Stimulated activated effector memory CD8-positive, alpha-beta T cell treated with anti-CD3 and anti-CD28 coated beads, Interleukin-12 subunit alpha, Interleukin-12 subunit beta, amount 100 ng/mL, for 72 hours (primary cell): ENCODE data around the gene RDH12.
A peak's percentile ranks its signal among the peaks of the same experiment; 100 is the strongest.
"Not testable (repeated sequence)": the region's sequence is repeated elsewhere in the genome, so short reads cannot be mapped to it uniquely, and the experiment has no call there.

Experiments
- ATAC-seq: fragments of 150-1000 bp; cut with Tn5 transposase; 2 replicates; pipeline ENCODE4 v1.10.0; 2021
- DNase-seq, 2 donors: peaks; one replicate each; pipeline ENCODE4 v3.0.0; 2021 to 2022; ENCODE audit warnings: low spot score in 2 of 2
- H3K27ac Mint-ChIP-seq: one replicate; pipeline ENCODE4 v1.8.0; 2022; ENCODE audit warnings: mild to moderate bottlenecking, mixed read lengths
- H3K36me3 Mint-ChIP-seq: one replicate; pipeline ENCODE4 v1.8.0; 2022; ENCODE audit warnings: mild to moderate bottlenecking, mixed read lengths
- H3K4me1 Mint-ChIP-seq: one replicate; pipeline ENCODE4 v1.8.0; 2022; ENCODE audit warnings: mixed read lengths
- H3K4me3 Mint-ChIP-seq: one replicate; pipeline ENCODE4 v1.8.0; 2022; ENCODE audit warnings: mild to moderate bottlenecking, mixed read lengths
- H3K9me3 Mint-ChIP-seq: one replicate; pipeline ENCODE4 v1.8.0; 2022; ENCODE audit warnings: mixed read lengths

RDH12 gene

DNA sequence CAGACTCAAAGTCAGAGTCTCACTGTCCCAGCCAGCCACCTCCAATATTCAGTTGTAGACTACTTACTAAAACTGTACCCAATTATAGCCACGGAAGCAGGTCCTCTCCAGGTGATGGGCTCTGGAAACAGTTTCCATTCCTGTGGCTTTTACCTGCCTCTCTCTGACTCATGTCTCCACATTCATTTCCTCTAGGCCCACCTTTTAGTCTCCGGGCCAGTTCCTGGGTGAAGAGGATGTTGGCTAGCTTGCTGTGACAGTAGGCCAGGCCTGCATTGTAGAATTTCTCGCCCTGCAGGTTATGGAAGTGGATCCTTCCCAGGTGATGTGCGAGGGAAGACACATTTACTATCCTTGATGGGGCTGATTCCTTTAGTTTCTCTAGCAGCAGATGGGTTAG is 11.7 kb upstream of the RDH12 start:
- Mint-ChIP-seq H3K4me1 (peaks cover 6% of the 10 kb centered on the region), H3K27ac (no peak overlapping the region), H3K9me3 (no peaks in the 10 kb centered on the region), H3K4me3 (no peak overlapping the region), H3K36me3 (peaks cover 83% of the 10 kb centered on the region)
- no peak for DNase-seq
- ATAC-seq = no peak

DNA sequence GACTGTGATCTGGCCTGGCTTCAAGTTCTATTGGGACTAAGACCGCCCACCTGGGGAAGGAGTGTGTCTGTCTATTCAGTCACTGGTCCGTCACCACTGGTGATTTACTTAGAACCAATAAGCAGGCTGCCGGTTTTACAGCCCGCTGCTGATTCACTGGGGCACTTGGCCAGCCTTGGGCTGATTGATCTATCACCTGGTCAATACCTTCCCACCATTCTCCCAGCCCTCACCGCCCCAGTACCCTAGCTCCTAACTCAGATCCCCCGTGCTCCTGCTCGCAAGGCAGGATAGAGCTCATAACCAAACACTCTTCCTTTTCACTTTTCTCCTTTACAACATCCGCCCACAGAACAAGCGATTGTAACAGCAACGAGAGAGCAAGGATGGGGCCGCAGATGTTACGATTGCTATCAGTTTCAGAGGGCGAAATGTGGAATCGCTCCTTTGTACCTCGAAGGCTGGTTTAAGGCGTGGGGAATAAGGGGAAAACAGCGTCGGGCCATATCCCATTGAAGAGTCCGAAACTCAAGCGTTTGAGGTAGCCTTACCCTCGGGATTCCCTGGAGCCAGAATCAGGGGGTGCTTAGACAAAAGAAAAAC is 6.8 kb upstream of the RDH12 start:
- peak overlapping the region; percentile 82 for H3K4me3 Mint-ChIP-seq
- ATAC-seq = peak; percentile 94
- no peaks in the 10 kb centered on the region for H3K9me3 Mint-ChIP-seq

DNA sequence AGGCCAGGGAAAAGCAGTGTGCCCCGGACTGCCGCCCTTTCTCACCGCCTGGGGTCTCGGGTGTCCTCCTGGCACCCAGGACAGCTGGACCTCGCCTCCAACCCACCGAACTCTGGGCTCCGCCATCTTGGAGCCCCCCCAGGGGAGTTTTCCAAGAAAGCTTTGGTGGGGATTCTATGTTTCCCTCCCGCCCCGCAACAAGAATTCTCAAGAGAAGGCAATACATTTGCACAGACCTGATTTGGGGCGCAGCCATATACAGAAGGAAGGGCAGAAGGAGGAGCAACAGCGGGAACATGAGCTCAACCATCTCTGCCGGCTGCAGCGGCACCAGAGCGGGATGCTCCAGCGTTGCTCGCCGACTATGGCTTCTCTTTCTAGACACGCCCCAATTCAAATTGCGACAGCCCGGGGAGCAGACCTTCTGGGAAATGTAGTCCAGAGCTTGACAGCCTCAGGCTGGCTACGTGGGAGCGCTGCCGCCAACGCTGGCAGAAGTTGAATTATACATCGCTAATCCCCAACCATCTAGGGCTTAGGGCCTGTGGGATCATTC is 6.2 kb upstream of the RDH12 start, which contains the start of gene RDH11:
Gene RDH11 (minus strand): TSS at position 371 of the 556 bp plus-strand sequence. CDS start 61 bp downstream, at position 310.
- Mint-ChIP-seq H3K27ac (peak within 1 kb of the TSS; percentile 87), H3K4me1 (peaks cover 12% of the 10 kb centered on the region)
- peak; percentile 60 to 86 for DNase-seq

More for the DNA sequence above, 6.8 kb upstream of the RDH12 start:
- H3K27ac Mint-ChIP-seq = peak overlapping the region; percentile 87
- H3K4me1 Mint-ChIP-seq = peaks cover 12% of the 10 kb centered on the region
- peaks cover 35% of the 10 kb centered on the region for H3K36me3 Mint-ChIP-seq
- DNase-seq = peak; percentile 52 to 83

DNA sequence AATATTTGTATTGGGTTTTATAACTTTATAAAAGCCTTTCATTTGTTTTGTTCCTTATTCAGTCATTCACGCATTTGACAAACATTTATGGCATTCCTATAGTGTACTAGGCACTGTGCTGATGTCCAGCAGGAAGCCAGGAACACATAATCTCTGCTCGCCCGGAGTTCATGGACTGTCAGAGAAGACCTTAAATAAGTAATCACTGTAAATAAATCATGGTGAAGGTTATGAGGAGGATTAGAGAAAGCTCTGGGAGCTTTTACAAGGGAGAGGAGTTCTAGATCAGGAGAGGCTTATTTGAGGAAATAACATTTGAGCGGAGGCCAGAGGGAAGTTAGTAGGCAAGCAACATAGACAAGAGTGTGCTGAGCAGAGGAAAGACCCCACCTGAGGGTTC is 4.7 kb upstream of the RDH12 start:
- DNase-seq (no peak), ATAC-seq (no peak)
- Mint-ChIP-seq H3K4me1 (peaks cover 12% of the 10 kb centered on the region), H3K36me3 (peaks cover 13% of the 10 kb centered on the region), H3K9me3 (no peaks in the 10 kb centered on the region), H3K4me3 (no peak overlapping the region), H3K27ac (no peak overlapping the region)

More for the DNA sequence above, 6.2 kb upstream of the RDH12 start, which contains the start of gene RDH11:
- Mint-ChIP-seq H3K9me3 (no peaks in the 10 kb centered on the region), H3K36me3 (peaks cover 29% of the 10 kb centered on the region), H3K4me3 (peak within 1 kb of the TSS; percentile 82)
- peak; percentile 93 for ATAC-seq

DNA sequence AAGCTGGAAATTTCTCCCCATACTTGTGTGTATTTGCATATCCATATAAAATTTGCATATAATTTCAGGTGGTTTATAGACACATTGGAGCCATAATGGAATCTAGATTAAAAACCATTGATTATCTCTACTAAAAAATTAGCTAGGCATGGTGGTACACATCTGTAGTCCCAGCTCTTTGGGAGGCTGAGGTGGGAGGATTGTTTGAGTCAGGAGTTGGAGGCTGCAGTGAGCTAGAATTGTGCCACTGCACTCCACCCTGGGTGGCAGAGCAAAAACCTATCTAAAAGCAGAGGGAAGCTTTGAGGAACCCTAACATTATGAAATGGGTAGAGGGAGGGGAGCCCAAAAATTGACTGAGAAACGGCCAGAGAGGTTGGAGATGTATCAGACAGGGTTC is 3.5 kb upstream of the RDH12 start:
- H3K9me3 Mint-ChIP-seq = no peaks in the 10 kb centered on the region
- peaks cover 2% of the 10 kb centered on the region for H3K36me3 Mint-ChIP-seq
- peaks cover 12% of the 10 kb centered on the region for H3K4me1 Mint-ChIP-seq
- ATAC-seq (no peak), DNase-seq (no peak)
- H3K4me3 Mint-ChIP-seq = no peak overlapping the region
- no peak overlapping the region for H3K27ac Mint-ChIP-seq

DNA sequence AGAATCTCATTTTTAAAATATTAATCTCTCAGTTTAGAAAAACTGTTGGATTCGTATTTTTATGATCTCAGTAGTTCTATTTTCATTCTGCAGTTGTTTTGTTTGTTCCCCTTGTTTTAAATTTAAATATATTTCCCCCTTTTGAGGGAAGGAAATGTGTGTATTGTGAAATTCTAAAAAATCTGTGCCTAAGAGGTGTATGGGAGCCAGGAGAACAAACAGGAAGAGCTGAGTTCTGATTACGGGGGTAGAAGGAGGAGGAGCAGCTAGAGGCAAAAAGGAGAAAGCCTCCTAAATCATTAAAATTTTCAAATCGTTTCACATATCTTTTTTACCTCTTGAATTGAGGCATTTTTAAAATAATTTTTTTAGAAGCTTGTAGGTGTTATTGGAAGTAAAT is 2.3 kb downstream of the RDH12 start:
- Mint-ChIP-seq H3K36me3 (no peaks in the 10 kb centered on the region), H3K27ac (no peak overlapping the region), H3K4me1 (no peaks in the 10 kb centered on the region), H3K4me3 (no peak overlapping the region), H3K9me3 (no peaks in the 10 kb centered on the region)
- DNase-seq = no peak
- no peak for ATAC-seq

DNA sequence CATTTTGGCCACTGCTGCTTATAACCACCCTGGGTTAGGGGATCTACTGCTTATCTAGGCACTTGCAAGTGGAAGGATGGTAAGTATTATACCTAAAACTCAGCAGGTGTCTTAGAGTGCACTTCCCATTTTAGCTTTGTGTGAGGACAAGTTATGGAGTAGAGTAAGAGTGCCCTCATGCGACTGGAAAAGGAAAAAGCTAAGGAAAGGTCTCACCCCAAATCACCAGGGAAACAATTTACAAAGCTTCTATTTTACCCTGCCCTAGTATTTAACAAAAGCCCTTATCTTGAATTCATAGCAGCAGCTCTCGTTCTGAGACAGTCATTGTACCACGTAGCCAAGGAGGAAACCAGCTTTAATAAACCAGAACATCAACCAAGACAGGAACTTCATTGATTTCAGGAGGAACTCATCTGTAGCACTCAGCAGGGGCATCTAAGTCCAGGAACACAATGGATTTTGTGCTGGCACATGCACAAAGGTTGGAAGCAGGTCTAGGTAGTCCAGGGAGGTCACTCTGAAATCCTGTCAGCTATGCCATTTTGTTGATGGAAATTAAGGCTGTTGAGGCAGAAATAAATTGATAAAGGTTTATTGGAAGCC is 2.9 kb downstream of the RDH12 start:
- Mint-ChIP-seq H3K4me3 (no peak overlapping the region), H3K9me3 (no peaks in the 10 kb centered on the region), H3K36me3 (no peaks in the 10 kb centered on the region), H3K27ac (no peak overlapping the region), H3K4me1 (no peaks in the 10 kb centered on the region)
- ATAC-seq (peak; percentile 69), DNase-seq (peak in 1 of 2 donors; percentile 6)

DNA sequence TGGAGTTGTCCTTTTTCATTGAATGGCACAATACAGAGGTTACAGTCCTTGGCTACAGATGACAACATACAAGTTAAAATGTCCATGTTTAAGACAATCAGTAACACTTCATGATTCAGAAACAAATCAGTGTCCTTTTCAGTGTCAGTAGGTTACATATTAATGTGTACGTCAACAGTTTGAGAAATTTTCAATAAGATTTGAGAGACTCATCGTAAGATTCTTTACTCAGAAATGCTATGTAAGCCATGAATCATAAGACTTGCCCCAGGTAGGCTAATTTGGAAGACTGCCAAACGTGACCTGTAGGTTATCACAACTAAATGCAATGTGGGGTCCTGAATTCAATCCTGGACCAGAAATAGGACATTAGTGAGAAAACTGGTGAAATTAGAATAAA is 3.5 kb downstream of the RDH12 start:
- Mint-ChIP-seq H3K36me3 (no peaks in the 10 kb centered on the region), H3K9me3 (peaks cover 2% of the 10 kb centered on the region), H3K4me3 (no peak overlapping the region), H3K4me1 (no peaks in the 10 kb centered on the region), H3K27ac (no peak overlapping the region)
- ATAC-seq (no peak), DNase-seq (no peak)

DNA sequence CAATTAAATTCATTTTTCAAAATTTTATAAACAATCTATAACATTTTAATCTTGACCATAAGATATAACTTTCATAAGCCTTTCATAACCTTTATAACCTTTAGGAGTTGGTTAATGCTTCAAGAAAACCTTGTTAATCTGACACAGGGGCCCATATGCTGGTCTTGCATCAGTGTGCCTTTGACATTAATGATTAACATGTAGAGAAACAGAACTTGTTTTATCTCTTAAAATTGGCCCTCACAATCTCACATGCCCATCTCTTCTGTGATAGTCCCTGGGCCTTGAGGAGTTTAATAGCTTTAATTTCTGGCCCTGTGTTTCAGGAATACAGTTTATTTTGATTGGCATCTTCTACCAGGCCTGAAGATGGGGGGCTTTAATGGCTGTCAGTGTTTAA is 7.7 kb downstream of the RDH12 start:
- DNase-seq, H3K27ac Mint-ChIP-seq, H3K4me1 Mint-ChIP-seq, ATAC-seq, H3K36me3 Mint-ChIP-seq, H3K9me3 Mint-ChIP-seq, H3K4me3 Mint-ChIP-seq: not testable (repeated sequence)

DNA sequence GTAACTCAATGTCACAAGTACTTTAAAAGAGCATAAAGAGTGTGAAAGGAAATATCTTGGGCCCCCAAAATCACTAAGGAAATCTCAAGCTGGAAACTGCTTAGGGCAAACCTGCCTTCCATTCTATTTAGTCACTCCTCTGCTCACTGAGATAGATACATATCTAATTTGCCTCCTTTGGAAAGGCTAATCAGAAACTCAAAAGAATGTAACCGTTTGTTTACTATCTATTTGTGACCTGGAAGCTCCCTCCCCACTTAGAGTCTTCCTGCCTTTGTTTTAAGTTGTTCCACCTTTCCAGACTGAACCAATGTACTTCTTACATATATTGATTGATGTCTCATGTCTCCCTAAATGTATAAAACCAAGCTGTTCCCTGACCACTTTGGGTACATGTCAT is 8.1 kb downstream of the RDH12 start:
- not testable (repeated sequence) for H3K4me3 Mint-ChIP-seq, H3K27ac Mint-ChIP-seq, H3K36me3 Mint-ChIP-seq, ATAC-seq, H3K9me3 Mint-ChIP-seq, DNase-seq, H3K4me1 Mint-ChIP-seq

DNA sequence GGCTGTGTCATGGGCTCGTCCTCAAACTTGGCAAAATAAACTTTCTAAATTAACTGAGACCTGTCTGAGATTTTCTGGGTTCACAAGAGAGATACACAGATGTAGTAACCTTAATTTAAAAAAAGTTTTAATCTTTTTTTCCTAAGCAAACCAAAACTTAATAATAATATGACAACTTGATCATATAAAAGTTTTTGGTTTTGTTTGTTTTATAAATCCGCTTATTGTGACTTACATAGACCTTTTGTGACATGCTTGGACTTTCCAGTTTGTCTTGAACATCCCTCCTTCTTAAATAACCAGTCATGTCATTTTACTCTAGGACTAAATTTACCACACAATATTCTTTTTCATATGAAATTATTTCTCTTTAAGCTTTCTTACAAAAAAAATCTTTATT is 8.5 kb downstream of the RDH12 start:
- ATAC-seq (no peak), DNase-seq (no peak)
- Mint-ChIP-seq H3K27ac (no peak overlapping the region), H3K4me1 (no peaks in the 10 kb centered on the region), H3K9me3 (peaks cover 2% of the 10 kb centered on the region), H3K36me3 (no peaks in the 10 kb centered on the region), H3K4me3 (no peak overlapping the region)

DNA sequence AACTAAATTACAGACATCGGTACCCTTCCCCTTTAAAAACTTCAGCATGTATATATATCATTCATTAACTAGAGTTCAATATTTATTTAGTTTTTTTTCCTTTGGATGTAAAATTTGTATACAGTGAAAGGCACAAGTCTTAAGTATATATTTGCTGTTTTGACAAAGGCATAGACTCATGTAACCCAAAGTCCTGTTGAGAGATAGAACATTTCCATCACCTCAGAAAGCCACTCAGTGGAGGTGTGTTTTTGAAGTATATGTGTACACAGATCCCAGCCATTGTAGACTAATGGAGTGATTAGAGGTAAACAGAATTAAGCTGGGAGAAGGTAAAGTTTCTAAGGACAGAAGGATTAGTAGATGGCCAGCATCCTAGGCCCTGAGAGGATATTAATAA is 15.4 kb downstream of the RDH12 start:
- DNase-seq (no peak), ATAC-seq (no peak)
- no peaks in the 10 kb centered on the region for H3K4me1 Mint-ChIP-seq
- H3K36me3 Mint-ChIP-seq = no peaks in the 10 kb centered on the region
- H3K27ac Mint-ChIP-seq = no peak overlapping the region
- H3K9me3 Mint-ChIP-seq = no peaks in the 10 kb centered on the region
- H3K4me3 Mint-ChIP-seq = no peak overlapping the region

DNA sequence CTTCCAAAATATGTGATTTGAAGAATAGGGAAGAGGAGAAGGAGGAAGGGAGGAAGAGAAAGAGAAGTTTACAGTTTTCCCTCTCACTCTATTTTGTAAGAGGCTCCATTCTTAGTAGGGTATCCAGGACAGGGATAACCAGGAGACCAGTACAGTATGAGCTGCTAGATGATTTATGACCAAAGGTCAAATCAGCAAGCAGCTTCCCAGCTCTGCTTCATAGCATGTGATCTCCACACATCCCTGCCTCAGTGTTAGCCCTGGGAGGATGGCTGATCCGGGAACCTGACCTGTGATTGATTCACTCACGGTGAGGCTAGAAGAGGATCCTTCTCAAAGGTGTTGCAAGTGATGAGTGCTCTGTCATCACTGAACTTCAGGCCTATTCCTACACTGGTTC is 16.6 kb downstream of the RDH12 start:
- no peak overlapping the region for H3K4me3 Mint-ChIP-seq
- no peak overlapping the region for H3K27ac Mint-ChIP-seq
- peaks cover 7% of the 10 kb centered on the region for H3K4me1 Mint-ChIP-seq
- ATAC-seq = no peak
- no peak for DNase-seq
- H3K9me3 Mint-ChIP-seq = no peaks in the 10 kb centered on the region
- no peaks in the 10 kb centered on the region for H3K36me3 Mint-ChIP-seq

DNA sequence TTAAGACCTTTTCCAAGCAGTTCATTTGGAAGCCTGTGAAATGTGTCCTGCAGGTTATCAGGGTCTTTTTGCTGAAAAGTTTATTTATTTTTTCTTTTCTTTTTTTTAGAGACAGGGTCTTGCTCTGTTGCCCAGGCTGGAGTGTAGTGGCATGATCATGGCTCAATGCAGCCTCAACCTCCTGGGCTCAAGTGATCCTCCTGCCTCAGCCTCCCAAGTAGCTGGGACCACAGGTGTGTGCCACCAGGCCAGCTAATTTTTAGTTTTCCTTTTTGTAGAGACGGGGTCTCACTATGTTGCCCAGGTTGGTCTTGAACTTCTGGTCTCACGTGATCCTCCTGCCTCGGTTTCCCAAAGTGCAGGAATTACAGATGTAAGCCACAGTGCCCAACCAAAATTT is 17.7 kb downstream of the RDH12 start:
- not testable (repeated sequence) for DNase-seq, H3K4me1 Mint-ChIP-seq, ATAC-seq, H3K27ac Mint-ChIP-seq, H3K36me3 Mint-ChIP-seq, H3K9me3 Mint-ChIP-seq, H3K4me3 Mint-ChIP-seq

DNA sequence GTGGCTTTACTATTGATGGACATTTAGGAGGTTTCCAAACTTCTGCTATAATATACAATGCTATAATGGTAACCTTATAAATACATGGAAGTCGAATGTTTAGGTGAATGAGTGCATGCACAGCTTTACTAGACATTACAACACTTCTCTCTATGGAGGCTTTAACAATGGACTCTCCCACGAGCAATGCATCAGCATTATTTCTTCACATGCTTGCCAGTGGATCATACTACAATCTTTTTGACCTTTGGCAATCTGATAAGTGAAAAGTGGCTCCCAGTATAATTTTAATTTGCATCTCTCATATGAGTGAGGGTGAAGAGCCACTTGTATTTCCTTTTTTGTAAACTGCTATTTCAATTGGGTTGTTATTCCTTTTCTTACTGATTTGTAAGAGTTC is 18.2 kb downstream of the RDH12 start:
- DNase-seq (no peak), ATAC-seq (no peak)
- Mint-ChIP-seq H3K4me3 (no peak overlapping the region), H3K4me1 (peaks cover 7% of the 10 kb centered on the region), H3K27ac (no peak overlapping the region), H3K9me3 (no peaks in the 10 kb centered on the region), H3K36me3 (no peaks in the 10 kb centered on the region)

DNA sequence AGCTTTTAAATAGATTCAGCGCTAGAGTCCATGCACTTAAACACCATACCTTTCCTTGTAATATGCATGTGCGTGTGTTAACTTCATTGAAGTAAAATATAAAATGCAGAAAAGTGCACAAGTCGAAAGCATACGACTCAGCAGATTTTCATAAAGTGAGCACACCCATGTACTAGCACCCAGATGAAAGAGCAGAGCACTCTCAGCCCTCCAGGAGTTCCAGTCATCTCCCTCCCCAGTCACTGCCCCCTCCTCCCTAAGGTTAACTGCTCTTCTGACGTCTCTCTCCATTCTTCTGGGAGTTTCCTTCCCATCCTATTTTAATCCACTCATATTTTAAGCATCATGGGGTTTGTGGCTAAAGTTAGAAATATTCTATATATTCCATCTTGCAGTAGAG is 20.2 kb downstream of the RDH12 start:
- H3K36me3 Mint-ChIP-seq = no peaks in the 10 kb centered on the region
- H3K4me1 Mint-ChIP-seq = peaks cover 7% of the 10 kb centered on the region
- no peaks in the 10 kb centered on the region for H3K9me3 Mint-ChIP-seq
- no peak overlapping the region for H3K4me3 Mint-ChIP-seq
- no peak for DNase-seq
- ATAC-seq = no peak
- no peak overlapping the region for H3K27ac Mint-ChIP-seq
